ENCODE measurements around the gene SP1. TPM values are rescaled to one million over a fixed set of nuclear protein-coding genes. Genes with fewer than 3 reads are reported as not detected.
A peak's percentile ranks its signal among the peaks of the same experiment; 100 is the strongest.

The SP1 gene
- total and polyA plus RNA-seq, 9 of the 15 experiments (the other 6 are each of a cell fraction or from before 2014, with no cell fraction given), result 8.0 to 65.5 (median 41.6) TPM

DNA sequence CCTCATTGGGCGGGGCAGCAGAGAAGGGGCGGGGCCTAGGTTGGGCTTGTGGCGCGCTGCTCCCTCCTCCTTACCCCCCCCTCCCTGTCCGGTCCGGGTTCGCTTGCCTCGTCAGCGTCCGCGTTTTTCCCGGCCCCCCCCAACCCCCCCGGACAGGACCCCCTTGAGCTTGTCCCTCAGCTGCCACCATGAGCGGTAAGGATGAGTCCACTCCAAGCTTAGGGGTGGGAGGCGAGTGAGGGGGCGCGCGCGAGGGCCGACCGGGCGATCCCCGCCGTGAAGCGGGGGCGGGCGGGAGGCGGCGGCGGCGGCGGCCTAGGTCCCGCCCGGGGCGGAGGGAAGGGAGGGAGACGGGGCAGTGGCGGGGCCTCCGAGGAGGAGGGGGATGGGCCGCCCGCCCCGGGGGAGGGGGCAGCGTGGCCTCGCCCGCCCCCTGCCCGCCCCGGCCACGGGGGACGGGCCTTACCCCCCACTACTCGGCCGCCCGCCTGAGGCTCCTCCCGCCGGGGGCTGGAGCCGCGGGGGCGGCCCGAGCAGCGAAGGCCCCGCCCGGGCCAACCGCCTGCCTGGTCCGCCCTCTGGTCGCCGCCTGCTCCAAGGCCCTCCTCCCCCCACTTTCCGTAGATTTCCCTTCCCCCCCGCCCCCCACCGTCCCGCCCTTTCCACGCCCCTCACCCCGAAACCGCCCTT, at the start of gene SP1 (continued):
- no peak for TF ChIP-seq NFYB (IDR thresholded peaks at IDR 0.05; ENCODE audit: extremely low read depth, insufficient read length)
- no peak for TF ChIP-seq CBX3 (IDR thresholded peaks at IDR 0.05; ENCODE audit: borderline replicate concordance in 1 of 2, low read length in 2 of 2)
- TF ChIP-seq, protein P1, sequence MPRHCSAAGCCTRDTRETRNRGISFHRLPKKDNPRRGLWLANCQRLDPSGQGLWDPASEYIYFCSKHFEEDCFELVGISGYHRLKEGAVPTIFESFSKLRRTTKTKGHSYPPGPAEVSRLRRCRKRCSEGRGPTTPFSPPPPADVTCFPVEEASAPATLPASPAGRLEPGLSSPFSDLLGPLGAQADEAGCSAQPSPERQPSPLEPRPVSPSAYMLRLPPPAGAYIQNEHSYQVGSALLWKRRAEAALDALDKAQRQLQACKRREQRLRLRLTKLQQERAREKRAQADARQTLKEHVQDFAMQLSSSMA (CRISPR knock-in tag; IDR thresholded peaks at IDR 0.05), result no peak
- no peak for TF ChIP-seq SMAD2 (IDR thresholded peaks at IDR 0.05; ENCODE audit: low read depth, low read length)
- TF ChIP-seq, protein P2, sequence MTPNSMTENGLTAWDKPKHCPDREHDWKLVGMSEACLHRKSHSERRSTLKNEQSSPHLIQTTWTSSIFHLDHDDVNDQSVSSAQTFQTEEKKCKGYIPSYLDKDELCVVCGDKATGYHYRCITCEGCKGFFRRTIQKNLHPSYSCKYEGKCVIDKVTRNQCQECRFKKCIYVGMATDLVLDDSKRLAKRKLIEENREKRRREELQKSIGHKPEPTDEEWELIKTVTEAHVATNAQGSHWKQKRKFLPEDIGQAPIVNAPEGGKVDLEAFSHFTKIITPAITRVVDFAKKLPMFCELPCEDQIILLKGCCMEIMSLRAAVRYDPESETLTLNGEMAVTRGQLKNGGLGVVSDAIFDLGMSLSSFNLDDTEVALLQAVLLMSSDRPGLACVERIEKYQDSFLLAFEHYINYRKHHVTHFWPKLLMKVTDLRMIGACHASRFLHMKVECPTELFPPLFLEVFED (CRISPR knock-in tag; conservative IDR thresholded peaks at IDR 0.05), result no peak
- no peak for TF ChIP-seq CHD4 (IDR thresholded peaks at IDR 0.05; ENCODE audit: insufficient read depth, insufficient replicate concordance, low read depth, low read length, poor library complexity, severe bottlenecking)
- TF ChIP-seq, protein P3, sequence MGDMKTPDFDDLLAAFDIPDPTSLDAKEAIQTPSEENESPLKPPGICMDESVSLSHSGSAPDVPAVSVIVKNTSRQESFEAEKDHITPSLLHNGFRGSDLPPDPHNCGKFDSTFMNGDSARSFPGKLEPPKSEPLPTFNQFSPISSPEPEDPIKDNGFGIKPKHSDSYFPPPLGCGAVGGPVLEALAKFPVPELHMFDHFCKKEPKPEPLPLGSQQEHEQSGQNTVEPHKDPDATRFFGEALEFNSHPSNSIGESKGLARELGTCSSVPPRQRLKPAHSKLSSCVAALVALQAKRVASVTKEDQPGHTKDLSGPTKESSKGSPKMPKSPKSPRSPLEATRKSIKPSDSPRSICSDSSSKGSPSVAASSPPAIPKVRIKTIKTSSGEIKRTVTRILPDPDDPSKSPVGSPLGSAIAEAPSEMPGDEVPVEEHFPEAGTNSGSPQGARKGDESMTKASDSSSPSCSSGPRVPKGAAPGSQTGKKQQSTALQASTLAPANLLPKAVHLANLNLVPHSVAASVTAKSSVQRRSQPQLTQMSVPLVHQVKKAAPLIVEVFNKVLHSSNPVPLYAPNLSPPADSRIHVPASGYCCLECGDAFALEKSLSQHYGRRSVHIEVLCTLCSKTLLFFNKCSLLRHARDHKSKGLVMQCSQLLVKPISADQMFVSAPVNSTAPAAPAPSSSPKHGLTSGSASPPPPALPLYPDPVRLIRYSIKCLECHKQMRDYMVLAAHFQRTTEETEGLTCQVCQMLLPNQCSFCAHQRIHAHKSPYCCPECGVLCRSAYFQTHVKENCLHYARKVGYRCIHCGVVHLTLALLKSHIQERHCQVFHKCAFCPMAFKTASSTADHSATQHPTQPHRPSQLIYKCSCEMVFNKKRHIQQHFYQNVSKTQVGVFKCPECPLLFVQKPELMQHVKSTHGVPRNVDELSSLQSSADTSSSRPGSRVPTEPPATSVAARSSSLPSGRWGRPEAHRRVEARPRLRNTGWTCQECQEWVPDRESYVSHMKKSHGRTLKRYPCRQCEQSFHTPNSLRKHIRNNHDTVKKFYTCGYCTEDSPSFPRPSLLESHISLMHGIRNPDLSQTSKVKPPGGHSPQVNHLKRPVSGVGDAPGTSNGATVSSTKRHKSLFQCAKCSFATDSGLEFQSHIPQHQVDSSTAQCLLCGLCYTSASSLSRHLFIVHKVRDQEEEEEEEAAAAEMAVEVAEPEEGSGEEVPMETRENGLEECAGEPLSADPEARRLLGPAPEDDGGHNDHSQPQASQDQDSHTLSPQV (IDR thresholded peaks at IDR 0.05), result no peak
- TF ChIP-seq, protein P4, sequence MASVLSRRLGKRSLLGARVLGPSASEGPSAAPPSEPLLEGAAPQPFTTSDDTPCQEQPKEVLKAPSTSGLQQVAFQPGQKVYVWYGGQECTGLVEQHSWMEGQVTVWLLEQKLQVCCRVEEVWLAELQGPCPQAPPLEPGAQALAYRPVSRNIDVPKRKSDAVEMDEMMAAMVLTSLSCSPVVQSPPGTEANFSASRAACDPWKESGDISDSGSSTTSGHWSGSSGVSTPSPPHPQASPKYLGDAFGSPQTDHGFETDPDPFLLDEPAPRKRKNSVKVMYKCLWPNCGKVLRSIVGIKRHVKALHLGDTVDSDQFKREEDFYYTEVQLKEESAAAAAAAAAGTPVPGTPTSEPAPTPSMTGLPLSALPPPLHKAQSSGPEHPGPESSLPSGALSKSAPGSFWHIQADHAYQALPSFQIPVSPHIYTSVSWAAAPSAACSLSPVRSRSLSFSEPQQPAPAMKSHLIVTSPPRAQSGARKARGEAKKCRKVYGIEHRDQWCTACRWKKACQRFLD (CRISPR knock-in tag; IDR thresholded peaks at IDR 0.05), result peak; percentile 30; the same call in 1 of the 2 replicates
- no peak for TF ChIP-seq RFX1 (IDR thresholded peaks at IDR 0.05)
- TF ChIP-seq, protein P5, sequence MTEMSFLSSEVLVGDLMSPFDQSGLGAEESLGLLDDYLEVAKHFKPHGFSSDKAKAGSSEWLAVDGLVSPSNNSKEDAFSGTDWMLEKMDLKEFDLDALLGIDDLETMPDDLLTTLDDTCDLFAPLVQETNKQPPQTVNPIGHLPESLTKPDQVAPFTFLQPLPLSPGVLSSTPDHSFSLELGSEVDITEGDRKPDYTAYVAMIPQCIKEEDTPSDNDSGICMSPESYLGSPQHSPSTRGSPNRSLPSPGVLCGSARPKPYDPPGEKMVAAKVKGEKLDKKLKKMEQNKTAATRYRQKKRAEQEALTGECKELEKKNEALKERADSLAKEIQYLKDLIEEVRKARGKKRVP (CRISPR knock-in tag; IDR thresholded peaks at IDR 0.05), result no peak
- TF ChIP-seq, protein P6, sequence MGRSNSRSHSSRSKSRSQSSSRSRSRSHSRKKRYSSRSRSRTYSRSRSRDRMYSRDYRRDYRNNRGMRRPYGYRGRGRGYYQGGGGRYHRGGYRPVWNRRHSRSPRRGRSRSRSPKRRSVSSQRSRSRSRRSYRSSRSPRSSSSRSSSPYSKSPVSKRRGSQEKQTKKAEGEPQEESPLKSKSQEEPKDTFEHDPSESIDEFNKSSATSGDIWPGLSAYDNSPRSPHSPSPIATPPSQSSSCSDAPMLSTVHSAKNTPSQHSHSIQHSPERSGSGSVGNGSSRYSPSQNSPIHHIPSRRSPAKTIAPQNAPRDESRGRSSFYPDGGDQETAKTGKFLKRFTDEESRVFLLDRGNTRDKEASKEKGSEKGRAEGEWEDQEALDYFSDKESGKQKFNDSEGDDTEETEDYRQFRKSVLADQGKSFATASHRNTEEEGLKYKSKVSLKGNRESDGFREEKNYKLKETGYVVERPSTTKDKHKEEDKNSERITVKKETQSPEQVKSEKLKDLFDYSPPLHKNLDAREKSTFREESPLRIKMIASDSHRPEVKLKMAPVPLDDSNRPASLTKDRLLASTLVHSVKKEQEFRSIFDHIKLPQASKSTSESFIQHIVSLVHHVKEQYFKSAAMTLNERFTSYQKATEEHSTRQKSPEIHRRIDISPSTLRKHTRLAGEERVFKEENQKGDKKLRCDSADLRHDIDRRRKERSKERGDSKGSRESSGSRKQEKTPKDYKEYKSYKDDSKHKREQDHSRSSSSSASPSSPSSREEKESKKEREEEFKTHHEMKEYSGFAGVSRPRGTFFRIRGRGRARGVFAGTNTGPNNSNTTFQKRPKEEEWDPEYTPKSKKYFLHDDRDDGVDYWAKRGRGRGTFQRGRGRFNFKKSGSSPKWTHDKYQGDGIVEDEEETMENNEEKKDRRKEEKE (IDR thresholded peaks at IDR 0.05; ENCODE audit: borderline replicate concordance in 1 of 2, control insufficient read depth in 1 of 2, low read depth in 2 of 2, low read length in 1 of 2), result no peak
- TF ChIP-seq MAFF (IDR thresholded peaks at IDR 0.05; ENCODE audit: low read length), result no peak
